Neural cell (in vitro differentiated cells): ENCODE data around the gene CDYL. TPM values are rescaled to one million over a fixed set of nuclear protein-coding genes. Genes with fewer than 3 reads are reported as not detected.

ENCODE experiments used
- H2AFZ ChIP-seq: fragments of 200-600, 300-800 bp; sonication (generic), shearing (Covaris generic); 2 replicates; pipeline ENCODE4 v1.6.0; 2014; ENCODE audit warnings: low read depth, mild to moderate bottlenecking, antibody characterized with exemption, low read length, moderate library complexity
- H3F3A ChIP-seq: fragments of 200-600 bp; shearing (Covaris generic); 2 replicates; pipeline ENCODE4 v1.6.1; 2016; ENCODE audit warnings: mild to moderate bottlenecking, moderate library complexity, mixed read lengths, antibody characterized with exemption, low read length; ENCODE audit not compliant: insufficient read depth, poor library complexity, severe bottlenecking
- H3K27ac ChIP-seq: fragments of 200-600, 300-800 bp; sonication (generic), shearing (Covaris generic); 2 replicates; pipeline ENCODE4 v1.5.1; 2014; ENCODE audit warnings: mild to moderate bottlenecking, low read length, moderate library complexity
- H3K27me3 ChIP-seq: fragments of 300-800, 200-600 bp; sonication (generic), shearing (Covaris generic); 2 replicates; pipeline ENCODE4 v1.6.0; 2014; ENCODE audit warnings: mild to moderate bottlenecking, low read depth, low read length, moderate library complexity; ENCODE audit not compliant: insufficient read depth
- H3K36me3 ChIP-seq: fragments of 300-800, 200-600 bp; sonication (generic), shearing (Covaris generic); 2 replicates; pipeline ENCODE4 v1.5.1; 2014; ENCODE audit warnings: mild to moderate bottlenecking, antibody characterized with exemption, low read length, moderate library complexity; ENCODE audit not compliant: insufficient read depth
- H3K4me2 ChIP-seq: fragments of 300-800, 200-600 bp; sonication (generic), shearing (Covaris generic); 2 replicates; pipeline ENCODE4 v1.6.0; 2014; ENCODE audit warnings: mild to moderate bottlenecking, low read length
- H3K4me3 ChIP-seq: fragments of 300-800, 200-600 bp; sonication (generic), shearing (Covaris generic); 2 replicates; pipeline ENCODE4 v1.5.1; 2014; ENCODE audit warnings: mild to moderate bottlenecking, low read length, moderate library complexity
- H3K79me2 ChIP-seq: fragments of 200-600 bp; shearing (Covaris generic); replicated peaks from 2 replicates; pipeline ENCODE4 v1.6.0; 2014; ENCODE audit warnings: mild to moderate bottlenecking, low read length, moderate library complexity; ENCODE audit not compliant: insufficient read depth
- H3K9ac ChIP-seq: fragments of 300-800, 200-600 bp; sonication (generic), shearing (Covaris generic); 2 replicates; pipeline ENCODE4 v1.6.1; 2016; ENCODE audit warnings: mild to moderate bottlenecking, low read length, mixed read lengths
- H3K9me2 ChIP-seq: fragments of 200-600 bp; shearing (Covaris generic); 2 replicates; pipeline ENCODE4 v1.6.1; 2016; ENCODE audit warnings: mild to moderate bottlenecking, low read length, mixed read lengths; ENCODE audit not compliant: insufficient read depth
- H3K9me3 ChIP-seq: fragments of 200-600, 300-800 bp; sonication (generic), shearing (Covaris generic); 2 replicates; pipeline ENCODE4 v1.6.1; 2016; ENCODE audit warnings: mild to moderate bottlenecking, mixed run types, low read length, moderate library complexity, mixed read lengths
- H4K20me1 ChIP-seq: fragments of 200-600 bp; shearing (Covaris generic); 2 replicates; pipeline ENCODE4 v1.6.1; 2016; ENCODE audit warnings: mild to moderate bottlenecking, mixed run types; ENCODE audit not compliant: insufficient read depth
- CTCF ChIP-seq: fragments of 450-650 bp; IDR thresholded peaks from 2 replicates; pipeline ENCODE4 v1.5.1; 2014; ENCODE audit warnings: antibody characterized with exemption, mild to moderate bottlenecking, moderate library complexity; ENCODE audit not compliant: poor library complexity, severe bottlenecking
- EP300 ChIP-seq: fragments of 450-650 bp; conservative IDR thresholded peaks from 2 replicates; pipeline ENCODE4 v1.6.1; 2014; ENCODE audit warnings: antibody characterized with exemption, mild to moderate bottlenecking, moderate library complexity; ENCODE audit not compliant: poor library complexity, severe bottlenecking
- EZH2 ChIP-seq: fragments of 200-600, 300-800 bp; shearing (Covaris generic), sonication (generic); IDR thresholded peaks from 2 replicates; pipeline ENCODE4 v1.6.1; 2014; ENCODE audit warnings: antibody characterized with exemption, low read length, borderline replicate concordance, mild to moderate bottlenecking; ENCODE audit not compliant: insufficient read depth, poor library complexity, severe bottlenecking
- MXI1 ChIP-seq: fragments of 450-650 bp; conservative IDR thresholded peaks from 2 replicates; pipeline ENCODE4 v1.6.1; 2014; ENCODE audit warnings: antibody characterized with exemption, mild to moderate bottlenecking; ENCODE audit not compliant: poor library complexity, severe bottlenecking
- POLR2AphosphoS5 ChIP-seq: IDR thresholded peaks from 2 replicates; pipeline ENCODE4 v1.6.1; 2012
- RAD21 ChIP-seq: fragments of 450-650 bp; conservative IDR thresholded peaks from 2 replicates; pipeline ENCODE4 v1.6.1; 2014; ENCODE audit warnings: antibody characterized with exemption, mild to moderate bottlenecking, moderate library complexity
- REST ChIP-seq: IDR thresholded peaks from 2 replicates; pipeline ENCODE4 v1.6.1; 2012; ENCODE audit warnings: borderline replicate concordance
- SMC3 ChIP-seq: fragments of 450-650 bp; conservative IDR thresholded peaks from 2 replicates; pipeline ENCODE4 v1.6.1; 2014; ENCODE audit warnings: antibody characterized with exemption, mild to moderate bottlenecking, moderate library complexity; ENCODE audit not compliant: poor library complexity
- TAF1 ChIP-seq: IDR thresholded peaks from 2 replicates; pipeline ENCODE4 v1.6.1; 2012; ENCODE audit warnings: low read depth
- polyA plus RNA-seq: library from polyadenylated mRNA; depleted of rRNA; stranded (reverse); fragments of >200 nt; gene quantifications from 2 replicates; pipeline ENCODE4 v1.2.3, GENCODE V29; 2014

CDYL gene
- polyA plus RNA-seq, 1 donor from 2014 or later, result 5.2 TPM

- no peak overlapping the region for H3K4me2 ChIP-seq
- H3K9me2 ChIP-seq, result no peaks in the 10 kb centered on the region
- H3F3A ChIP-seq, result no peaks in the 10 kb centered on the region
- no peak overlapping the region for H3K4me3 ChIP-seq
- H2AFZ ChIP-seq, result no peak overlapping the region
- no peaks in the 10 kb centered on the region for H3K79me2 ChIP-seq
- H3K27ac ChIP-seq, result no peak overlapping the region
- H3K9ac ChIP-seq, result no peak overlapping the region
- no peak for TF ChIP-seq MXI1
- TF ChIP-seq TAF1, result no peak
- TF ChIP-seq RAD21, result no peak
- TF ChIP-seq EP300, result no peak
- no peak for TF ChIP-seq EZH2
- no peak for TF ChIP-seq CTCF
- TF ChIP-seq REST, result no peak
- TF ChIP-seq POLR2AphosphoS5, result no peak
- H4K20me1 ChIP-seq, result no peaks in the 10 kb centered on the region
- no peaks in the 10 kb centered on the region for H3K36me3 ChIP-seq
- no peaks in the 10 kb centered on the region for H3K27me3 ChIP-seq
- no peaks in the 10 kb centered on the region for H3K9me3 ChIP-seq
These were observed 119.8 kb downstream of the CDYL start for GRCh38 chr6:4895971-4896370.

DNA sequence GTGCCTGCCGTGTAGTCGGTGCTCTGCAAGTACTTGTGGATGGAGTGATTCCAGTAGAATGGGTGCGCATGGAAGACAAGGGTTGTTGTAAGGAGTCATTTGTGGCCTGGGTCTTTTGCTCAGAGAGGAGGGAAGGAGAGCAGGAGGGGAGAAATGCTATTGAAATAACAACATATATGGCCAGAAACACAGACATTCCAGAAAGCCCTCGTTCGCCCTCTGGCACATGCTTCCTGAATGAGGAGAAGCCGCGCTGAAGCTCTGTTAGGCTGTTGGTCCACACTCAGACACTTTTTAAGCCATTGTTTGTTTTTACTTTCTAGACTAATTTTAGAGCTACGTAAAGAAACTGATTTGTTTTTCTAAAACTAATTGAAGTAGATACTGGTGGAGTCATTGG, 120.2 kb downstream of the CDYL start:
- H3K27ac ChIP-seq, result no peak overlapping the region
- H3K9ac ChIP-seq, result no peak overlapping the region
- TF ChIP-seq RAD21, result no peak
- TF ChIP-seq SMC3, result no peak
- TF ChIP-seq REST, result no peak
- TF ChIP-seq POLR2AphosphoS5, result no peak
- TF ChIP-seq TAF1, result no peak
- TF ChIP-seq EP300, result no peak
- TF ChIP-seq EZH2, result no peak
- TF ChIP-seq MXI1, result no peak
- no peak for TF ChIP-seq CTCF
- no peaks in the 10 kb centered on the region for H3F3A ChIP-seq
- no peak overlapping the region for H3K4me2 ChIP-seq
- no peaks in the 10 kb centered on the region for H4K20me1 ChIP-seq
- no peaks in the 10 kb centered on the region for H3K27me3 ChIP-seq
- no peaks in the 10 kb centered on the region for H3K9me2 ChIP-seq
- H3K9me3 ChIP-seq, result no peaks in the 10 kb centered on the region
- no peaks in the 10 kb centered on the region for H3K79me2 ChIP-seq
- H3K4me3 ChIP-seq, result no peak overlapping the region
- no peaks in the 10 kb centered on the region for H3K36me3 ChIP-seq
- no peak overlapping the region for H2AFZ ChIP-seq
